GM19193 (cell line): ENCODE data around the gene SSTR3.

ENCODE experiments used
- POLR2A ChIP-seq: IDR thresholded peaks from 4 replicates; pipeline ENCODE4 v1.6.1; 2011; ENCODE audit not compliant: insufficient read depth, insufficient read length; ENCODE audit errors: extremely low read depth

The SSTR3 gene

GRCh38 chr22:37223965-37224551 is 11.8 kb upstream of the SSTR3 start:
- TF ChIP-seq POLR2A, result peak; percentile 26

DNA sequence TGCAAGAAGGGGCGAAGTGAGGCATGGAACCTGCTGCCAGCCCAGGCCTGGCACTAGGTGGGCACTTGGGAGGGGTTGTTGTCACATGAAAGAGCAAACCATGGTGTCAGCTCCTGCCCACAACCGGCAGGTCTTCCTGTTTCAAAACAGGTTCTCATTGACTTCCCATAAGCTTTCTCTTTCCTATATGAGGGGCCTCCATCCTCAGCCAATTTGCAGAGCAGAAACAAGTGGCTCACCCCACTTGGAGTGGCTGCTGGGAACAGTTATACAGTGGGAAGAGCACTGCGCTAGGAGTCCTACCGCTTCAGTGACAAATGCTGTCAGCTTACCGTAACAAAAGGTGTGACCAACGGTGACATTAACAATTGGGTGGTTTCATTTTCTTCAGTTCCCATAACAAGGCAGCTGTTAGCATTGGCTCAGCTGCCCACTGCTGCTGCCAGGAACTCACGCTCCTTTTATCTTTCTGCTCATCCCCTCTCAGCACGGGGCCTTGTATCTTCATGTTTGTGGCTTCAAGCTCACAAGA is 10.2 kb upstream of the SSTR3 start:
- TF ChIP-seq POLR2A, result no peak

GRCh38 chr22:37221424-37222333 is 9.4 kb upstream of the SSTR3 start:
- TF ChIP-seq POLR2A, result no peak

DNA sequence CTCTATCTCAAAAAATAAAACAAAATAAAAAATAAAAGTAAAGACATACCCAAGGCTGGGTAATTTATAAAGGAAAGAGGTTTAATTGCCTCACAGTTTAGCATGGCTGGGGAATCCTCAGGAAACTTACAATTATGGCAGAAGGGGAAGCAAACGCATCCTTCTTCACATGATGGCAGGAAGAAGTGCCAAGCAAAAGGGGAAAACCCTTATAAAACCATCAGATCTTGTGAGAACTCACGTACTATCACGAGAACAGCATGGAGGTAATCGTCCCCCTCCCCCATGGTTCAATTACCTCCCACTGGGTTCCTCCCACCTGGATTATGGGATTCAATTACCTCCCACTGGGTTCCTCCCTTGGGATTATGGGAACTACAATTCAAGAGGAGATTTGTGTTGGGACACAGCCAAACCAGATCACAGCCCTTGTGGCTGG is 8.3 kb upstream of the SSTR3 start:
- TF ChIP-seq POLR2A, result peak; percentile 34

DNA sequence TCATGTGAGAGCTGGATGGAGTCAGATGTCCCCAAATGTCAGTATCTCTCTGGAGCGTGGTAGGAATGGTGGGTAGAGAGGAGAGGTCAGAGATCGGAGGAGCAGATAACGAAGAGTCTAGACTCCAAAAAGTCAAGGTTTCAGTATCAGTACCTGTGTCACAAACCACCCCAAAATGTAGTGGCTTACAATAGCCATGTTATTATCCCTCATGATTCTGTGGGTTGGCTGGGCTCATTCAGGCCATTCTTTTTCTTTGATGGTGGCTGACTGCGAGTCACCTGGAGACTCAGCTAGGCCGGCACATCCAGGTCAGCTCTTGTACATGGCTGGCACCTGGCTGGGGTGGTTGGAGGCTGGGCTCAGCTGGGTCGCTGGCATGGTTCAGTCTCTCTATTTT is 7.3 kb upstream of the SSTR3 start:
- peak; percentile 21 for TF ChIP-seq POLR2A

- TF ChIP-seq POLR2A, result peak; percentile 59
Observed at GRCh38 chr22:37218771-37219411, 6.6 kb upstream of the SSTR3 start.

DNA sequence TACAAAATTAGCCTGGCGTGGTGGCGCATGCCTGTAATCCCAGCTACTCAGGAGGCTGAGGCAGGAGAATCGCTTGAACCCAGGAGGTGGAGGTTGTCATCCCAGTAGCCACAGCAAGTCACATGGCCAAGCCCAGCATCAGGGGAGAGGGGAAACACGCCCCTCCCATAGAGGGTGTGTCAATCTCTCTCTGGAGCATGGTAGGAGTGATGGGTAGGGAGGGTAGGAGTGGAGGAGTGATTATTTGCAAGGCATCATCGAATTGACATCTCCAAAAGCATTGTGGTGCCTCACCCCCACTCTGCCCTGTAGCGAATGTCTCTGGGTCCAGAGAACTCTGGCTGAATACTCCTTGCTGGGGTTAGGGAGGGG is 6.1 kb upstream of the SSTR3 start:
- no peak for TF ChIP-seq POLR2A

- no peak for TF ChIP-seq POLR2A
Observed at GRCh38 chr22:37215890-37216289, 3.6 kb upstream of the SSTR3 start.

- TF ChIP-seq POLR2A, result no peak
Observed at GRCh38 chr22:37214731-37215030, 2.4 kb upstream of the SSTR3 start.

GRCh38 chr22:37213941-37214730 is 1.9 kb upstream of the SSTR3 start:
- TF ChIP-seq POLR2A, result no peak

DNA sequence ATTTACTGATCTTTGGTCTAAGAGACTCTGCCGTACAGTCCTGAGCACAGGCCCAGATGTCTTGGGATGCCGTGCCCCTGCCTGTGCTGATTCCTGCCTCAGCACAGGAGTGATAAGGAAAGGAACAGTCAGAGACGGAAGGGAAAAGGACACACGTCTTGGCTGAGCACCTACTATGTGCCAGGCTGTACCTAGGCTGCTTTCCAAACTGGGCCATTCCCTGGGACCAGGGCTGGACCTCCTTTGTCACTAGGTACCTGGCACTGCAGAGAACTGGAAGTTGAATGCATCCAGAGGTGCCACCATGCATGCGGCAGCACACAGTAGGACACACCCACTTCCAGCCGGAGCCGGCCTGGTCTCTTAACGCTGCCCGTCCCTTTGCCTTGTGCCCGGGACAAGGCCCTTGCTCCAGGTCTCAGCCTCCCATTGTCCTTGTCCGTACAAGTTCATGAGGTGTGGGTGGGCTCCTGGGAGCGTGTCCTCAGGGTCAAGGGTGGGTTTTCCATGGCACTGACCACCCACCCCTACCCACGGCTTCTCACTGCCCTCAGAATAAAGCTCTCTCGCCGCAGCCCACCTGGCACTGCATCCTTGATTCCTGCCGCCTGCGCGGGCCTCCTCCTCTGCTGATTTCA is 1.1 kb upstream of the SSTR3 start:
- TF ChIP-seq POLR2A, result no peak

DNA sequence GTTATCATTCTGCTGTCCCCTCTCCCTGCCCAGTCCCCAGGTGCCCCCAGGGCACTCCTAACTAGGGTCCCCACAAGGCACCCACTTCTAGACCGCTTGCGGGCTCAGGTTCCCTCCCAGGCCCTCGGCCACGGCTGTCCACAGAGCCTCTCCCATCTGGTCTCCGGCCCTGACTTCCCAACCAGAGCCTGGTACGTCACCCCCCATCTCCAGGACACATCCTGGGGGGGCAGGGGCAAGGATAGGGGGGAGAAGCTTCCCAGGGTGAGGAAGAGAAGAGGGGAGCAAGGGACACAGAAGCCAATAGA is 457 bp downstream of the SSTR3 start:
- no peak for TF ChIP-seq POLR2A

DNA sequence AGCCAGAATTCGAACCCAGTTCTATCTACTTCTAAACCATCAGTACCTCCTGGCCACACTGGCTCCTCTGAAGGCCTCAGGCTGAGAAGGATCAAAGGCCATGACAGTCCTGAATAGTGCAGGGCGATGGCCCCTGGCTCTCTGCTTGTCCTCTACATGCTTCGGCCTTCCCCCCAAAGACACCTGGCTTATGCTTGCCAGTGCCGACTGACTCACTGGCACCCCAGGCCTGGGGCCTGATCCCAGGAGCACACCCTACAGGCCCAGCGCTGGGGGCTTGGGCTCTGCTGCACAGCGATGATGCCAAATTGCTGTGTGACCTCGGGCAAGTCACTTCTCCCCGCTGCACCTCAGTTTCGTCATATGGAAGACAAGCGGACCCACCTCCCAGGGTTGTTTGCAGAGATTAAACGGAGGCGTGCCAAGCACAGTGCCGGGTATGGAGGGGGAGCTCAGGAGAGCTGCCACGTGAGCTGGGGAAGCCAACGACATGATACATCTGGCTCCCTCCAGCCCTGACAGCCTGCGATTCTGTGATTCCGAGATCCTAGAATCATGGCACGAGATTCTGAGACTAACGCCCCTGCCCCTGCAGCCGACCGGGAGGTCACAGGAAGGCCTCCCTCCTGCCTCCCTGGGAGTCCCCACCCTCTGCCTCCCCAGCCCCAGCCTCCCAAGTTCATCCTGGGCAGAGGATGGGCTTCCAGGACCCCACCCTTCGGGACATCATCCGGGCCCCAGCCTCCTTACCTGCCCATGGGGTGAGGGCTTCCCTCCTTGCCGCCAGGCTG is 1.0 kb downstream of the SSTR3 start:
- TF ChIP-seq POLR2A, result no peak

DNA sequence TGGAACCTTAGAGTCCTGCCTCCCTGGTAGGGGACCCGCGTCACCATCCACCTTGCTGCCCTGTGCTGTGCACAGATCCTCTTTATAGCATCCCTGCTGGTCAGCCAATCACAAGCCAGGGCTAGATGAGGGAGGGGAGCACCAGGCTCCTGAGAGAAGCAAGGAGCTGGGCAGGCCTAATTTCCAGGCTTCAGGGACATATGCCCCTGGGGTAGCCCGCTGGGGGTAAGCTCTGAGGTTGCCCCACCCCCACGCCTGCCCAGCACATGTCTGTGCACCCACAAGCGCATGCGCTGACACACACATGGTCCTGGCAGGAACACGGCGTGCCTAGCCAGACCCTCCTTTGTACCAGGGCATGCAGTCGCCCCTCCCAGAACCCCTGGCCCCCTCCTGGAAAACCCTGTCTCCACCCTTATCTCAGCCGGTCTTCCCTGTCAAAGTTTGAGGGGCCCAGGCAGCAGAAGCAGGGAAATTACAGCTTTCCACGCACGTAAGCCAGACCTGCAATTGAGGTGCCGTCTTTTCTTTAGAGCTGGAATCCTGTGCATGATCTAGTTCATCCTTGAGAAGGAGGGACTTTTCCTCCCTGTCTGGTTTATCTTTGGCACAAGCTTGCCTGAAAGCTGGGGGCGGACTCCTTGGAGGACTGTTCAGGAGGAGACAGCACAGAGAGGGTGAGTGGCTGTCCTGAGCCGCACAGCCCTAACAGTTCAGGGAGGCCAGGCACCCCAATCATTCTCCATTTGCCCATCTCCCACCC is 2.1 kb downstream of the SSTR3 start:
- TF ChIP-seq POLR2A, result no peak
